WTC11 (cell line): ENCODE results near the gene SSX5. TPM values are rescaled to one million over a fixed set of nuclear protein-coding genes. Genes with fewer than 3 reads are reported as not detected.
"Not testable (repeated sequence)": the region's sequence is repeated elsewhere in the genome, so short reads cannot be mapped to it uniquely, and the experiment has no call there.

Experiments
- ATAC-seq: fragments of 200-7000 bp; cut with Tn5 transposase; 2 replicates; pipeline ENCODE4 v1.10.0; 2021; ENCODE audit warnings: mild to moderate bottlenecking, moderate library complexity
- CTCF ChIA-PET: fragments of 300-600 bp; sonication (Branson Sonifier 250); formaldehyde crosslinking; loops from one replicate; lab custom pipeline; 2021; ENCODE audit warnings: antibody characterized with exemption; lab: Charles Lee
- POLR2A ChIA-PET: fragments of 350-600 bp; sonication (Branson Sonifier 250); formaldehyde crosslinking; loops from one replicate; lab custom pipeline; 2021; ENCODE audit warnings: antibody characterized with exemption; lab: Charles Lee
- DNase-seq: peaks from one replicate; pipeline ENCODE4 v3.0.0; 2021; ENCODE audit warnings: low spot score
- H3K27ac Mint-ChIP-seq: 2 replicates; pipeline ENCODE4 v1.8.0; 2021; ENCODE audit warnings: mixed read lengths
- H3K27me3 Mint-ChIP-seq: 2 replicates; pipeline ENCODE4 v1.8.0; 2021; ENCODE audit warnings: low read depth, mild to moderate bottlenecking, moderate library complexity, mixed read lengths
- H3K36me3 Mint-ChIP-seq: 2 replicates; pipeline ENCODE4 v1.8.0; 2021; ENCODE audit warnings: mixed read lengths
- H3K4me1 Mint-ChIP-seq: 2 replicates; pipeline ENCODE4 v1.8.0; 2022; ENCODE audit warnings: mixed read lengths
- H3K4me3 Mint-ChIP-seq: 2 replicates; pipeline ENCODE4 v1.8.0; 2021; ENCODE audit warnings: mild to moderate bottlenecking, moderate library complexity, mixed read lengths
- H3K9me3 Mint-ChIP-seq: 2 replicates; pipeline ENCODE4 v1.8.0; 2021; ENCODE audit warnings: mixed read lengths
- AFF4 ChIP-seq: sonication (generic); formaldehyde crosslinking; IDR thresholded peaks from 2 replicates; pipeline ENCODE4 v1.8.1; 2023; ENCODE audit warnings: mild to moderate bottlenecking, missing genetic modification reagents, borderline replicate concordance
- ATF6 ChIP-seq: sonication (generic); formaldehyde crosslinking; IDR thresholded peaks from 2 replicates; pipeline ENCODE4 v1.8.1; 2023; ENCODE audit warnings: mild to moderate bottlenecking, missing genetic modification reagents
- CBFB ChIP-seq: sonication (generic); formaldehyde crosslinking; IDR thresholded peaks from 2 replicates; pipeline ENCODE4 v1.8.1; 2022; ENCODE audit warnings: mild to moderate bottlenecking, low read depth, missing genetic modification reagents
- E2F1 ChIP-seq: sonication (generic); formaldehyde crosslinking; IDR thresholded peaks from 2 replicates; pipeline ENCODE4 v1.8.0; 2022; ENCODE audit warnings: mild to moderate bottlenecking, missing genetic modification reagents
- FOXP1 ChIP-seq: sonication (generic); formaldehyde crosslinking; IDR thresholded peaks from 2 replicates; pipeline ENCODE4 v1.8.0; 2022; ENCODE audit warnings: missing genetic modification reagents, mild to moderate bottlenecking, moderate library complexity, borderline replicate concordance
- GTF2I ChIP-seq: fragments of 250-450 bp; sonication (Bioruptor Pico); conservative IDR thresholded peaks from 2 replicates; pipeline ENCODE4 v1.4.0; 2021; ENCODE audit warnings: mild to moderate bottlenecking
- HMGA2 ChIP-seq: fragments of 250-450 bp; sonication (Bioruptor Pico); IDR thresholded peaks from 2 replicates; pipeline ENCODE4 v1.4.0; 2021; ENCODE audit warnings: mild to moderate bottlenecking, moderate library complexity
- HMGXB4 ChIP-seq: sonication (generic); formaldehyde crosslinking; IDR thresholded peaks from 2 replicates; pipeline ENCODE4 v1.8.1; 2023; ENCODE audit warnings: mild to moderate bottlenecking, moderate library complexity, missing genetic modification reagents
- JAZF1 ChIP-seq: fragments of 250-450 bp; sonication (Bioruptor Pico); IDR thresholded peaks from 2 replicates; pipeline ENCODE4 v1.9.0; 2021; ENCODE audit warnings: moderate library complexity, mild to moderate bottlenecking, inconsistent platforms
- MLX ChIP-seq: sonication (generic); formaldehyde crosslinking; IDR thresholded peaks from 2 replicates; pipeline ENCODE4 v1.8.1; 2023; ENCODE audit warnings: mild to moderate bottlenecking, missing genetic modification reagents, moderate library complexity
- MXD4 ChIP-seq: fragments of 250-450 bp; sonication (Bioruptor Pico); IDR thresholded peaks from 2 replicates; pipeline ENCODE4 v1.8.0; 2021; ENCODE audit warnings: mild to moderate bottlenecking, moderate library complexity, borderline replicate concordance
- NFYB ChIP-seq: sonication (generic); formaldehyde crosslinking; conservative IDR thresholded peaks from 2 replicates; pipeline ENCODE4 v1.8.0; 2022; ENCODE audit warnings: low read depth, missing genetic modification reagents
- NR3C1 ChIP-seq: sonication (generic); formaldehyde crosslinking; conservative IDR thresholded peaks from 2 replicates; pipeline ENCODE4 v1.8.1; 2023; ENCODE audit warnings: low read depth, mild to moderate bottlenecking, missing genetic modification reagents
- ZNF121 ChIP-seq: sonication (generic); formaldehyde crosslinking; IDR thresholded peaks from 2 replicates; pipeline ENCODE4 v1.8.0; 2023; ENCODE audit warnings: missing genetic modification reagents
- ZNF219 ChIP-seq: sonication (generic); formaldehyde crosslinking; IDR thresholded peaks from 2 replicates; pipeline ENCODE4 v1.8.0; 2023; ENCODE audit warnings: missing genetic modification reagents, mild to moderate bottlenecking, borderline replicate concordance
- ZNF263 ChIP-seq: sonication (generic); formaldehyde crosslinking; IDR thresholded peaks from 2 replicates; pipeline ENCODE4 v1.8.1; 2022; ENCODE audit warnings: low read depth, mild to moderate bottlenecking, moderate library complexity, missing genetic modification reagents
- ZNF281 ChIP-seq: sonication (generic); formaldehyde crosslinking; IDR thresholded peaks from 2 replicates; pipeline ENCODE4 v1.8.0; 2023; ENCODE audit warnings: mild to moderate bottlenecking, missing genetic modification reagents
- ZNF671 ChIP-seq: fragments of 250-450 bp; sonication (Bioruptor Pico); IDR thresholded peaks from 2 replicates; pipeline ENCODE4 v1.8.0; 2021; ENCODE audit warnings: mild to moderate bottlenecking
- ZSCAN18 ChIP-seq: fragments of 250-450 bp; sonication (Bioruptor Pico); IDR thresholded peaks from 2 replicates; pipeline ENCODE4 v2.1.2; 2022; ENCODE audit warnings: mild to moderate bottlenecking, moderate library complexity
- total RNA-seq: library from RNA; stranded (reverse); gene quantifications from 3 replicates; pipeline ENCODE4 v1.2.3, GENCODE V29; 2021

SSX5 gene
- total RNA-seq, 1 experiment from 2014 or later, result not detected

GRCh38 chrX:48180811-48181210 is 15.8 kb downstream of the SSX5 start (continued):
- TF ChIP-seq MLX (CRISPR knock-in tag) (no peak), AFF4 (CRISPR knock-in tag) (no peak), ATF6 (no peak), ZNF281 (no peak), NR3C1 (CRISPR knock-in tag) (no peak), ZNF219 (CRISPR knock-in tag) (no peak), E2F1 (CRISPR knock-in tag) (no peak), CBFB (no peak), ZNF671 (CRISPR knock-in tag) (no peak)

- Mint-ChIP-seq H3K36me3 (no peaks in the 10 kb centered on the region), H3K27me3 (no peaks in the 10 kb centered on the region; the same call in 1 of the 2 replicates), H3K27ac (no peak overlapping the region), H3K9me3 (no peaks in the 10 kb centered on the region), H3K4me3 (no peak overlapping the region), H3K4me1 (no peaks in the 10 kb centered on the region)
- ChIA-PET CTCF (no interaction called here), POLR2A (no interaction called here)
- DNase-seq (no peak), ATAC-seq (no peak)
- TF ChIP-seq ZNF121 (CRISPR knock-in tag), result no peak
- TF ChIP-seq HMGXB4 (CRISPR knock-in tag), result no peak
- no peak for TF ChIP-seq HMGA2 (CRISPR knock-in tag)
- TF ChIP-seq FOXP1, result no peak
- no peak for TF ChIP-seq GTF2I
- no peak for TF ChIP-seq ZSCAN18 (CRISPR knock-in tag)
- no peak for TF ChIP-seq JAZF1 (CRISPR knock-in tag)
- TF ChIP-seq NFYB, result no peak
- TF ChIP-seq MXD4, result no peak
- no peak for TF ChIP-seq ZNF263 (CRISPR knock-in tag)
Observed at GRCh38 chrX:48179691-48180090, 16.9 kb downstream of the SSX5 start.

- H3K9me3 Mint-ChIP-seq, CTCF ChIA-PET, ATAC-seq, H3K27me3 Mint-ChIP-seq, H3K4me1 Mint-ChIP-seq, POLR2A ChIA-PET, H3K36me3 Mint-ChIP-seq, H3K4me3 Mint-ChIP-seq, H3K27ac Mint-ChIP-seq, DNase-seq: not testable (repeated sequence)
Observed at GRCh38 chrX:48166322-48166721, 30.3 kb downstream of the SSX5 start.
